GM12872 (cell line): Measurements from ENCODE around the gene VNN1.

Experiments used
- TF ChIP-seq, protein P1 (sequence below): IDR thresholded peaks from 3 replicates; pipeline ENCODE4 v1.5.1; 2011; ENCODE audit warnings: low read depth, mild to moderate bottlenecking, low read length, moderate library complexity; ENCODE audit not compliant: insufficient read depth

The VNN1 gene, protein sequence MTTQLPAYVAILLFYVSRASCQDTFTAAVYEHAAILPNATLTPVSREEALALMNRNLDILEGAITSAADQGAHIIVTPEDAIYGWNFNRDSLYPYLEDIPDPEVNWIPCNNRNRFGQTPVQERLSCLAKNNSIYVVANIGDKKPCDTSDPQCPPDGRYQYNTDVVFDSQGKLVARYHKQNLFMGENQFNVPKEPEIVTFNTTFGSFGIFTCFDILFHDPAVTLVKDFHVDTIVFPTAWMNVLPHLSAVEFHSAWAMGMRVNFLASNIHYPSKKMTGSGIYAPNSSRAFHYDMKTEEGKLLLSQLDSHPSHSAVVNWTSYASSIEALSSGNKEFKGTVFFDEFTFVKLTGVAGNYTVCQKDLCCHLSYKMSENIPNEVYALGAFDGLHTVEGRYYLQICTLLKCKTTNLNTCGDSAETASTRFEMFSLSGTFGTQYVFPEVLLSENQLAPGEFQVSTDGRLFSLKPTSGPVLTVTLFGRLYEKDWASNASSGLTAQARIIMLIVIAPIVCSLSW

DNA sequence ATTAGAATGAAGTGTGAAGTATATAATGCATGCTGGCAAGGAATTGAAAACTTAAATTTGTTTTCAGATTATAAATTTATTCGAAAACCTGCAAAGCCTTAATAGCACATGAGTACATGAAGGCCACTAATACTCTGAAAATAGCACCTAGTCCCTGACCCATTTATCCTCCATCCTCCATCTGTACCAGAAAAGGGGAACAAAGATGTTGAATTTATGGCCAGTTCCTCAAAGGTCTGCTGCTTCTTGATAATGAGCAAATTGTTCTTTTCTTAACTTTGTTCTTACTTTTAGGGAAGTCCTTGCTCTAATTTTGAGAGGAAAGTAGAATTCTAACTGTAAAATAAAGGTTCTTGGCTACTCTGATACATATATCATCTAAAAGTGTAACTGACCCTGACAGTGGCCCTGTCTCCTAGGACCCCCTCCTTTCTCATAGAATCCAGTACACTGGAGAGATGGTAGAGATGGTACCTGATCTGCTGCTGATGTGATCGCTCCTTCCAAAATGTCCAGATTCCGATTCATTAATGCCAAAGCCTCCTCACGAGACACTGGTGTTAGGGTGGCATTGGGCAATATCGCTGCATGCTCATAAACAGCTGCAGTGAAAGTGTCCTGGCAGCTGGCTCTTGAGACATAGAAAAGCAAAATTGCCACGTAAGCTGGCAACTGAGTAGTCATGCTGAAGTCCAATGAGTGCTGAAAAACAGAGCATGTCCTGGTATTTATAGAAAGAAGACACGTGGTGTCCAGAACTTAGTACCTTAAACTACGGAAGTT is at the start of gene VNN1:
TSS of gene VNN1 (minus strand) at position 704 of the 783 bp plus-strand sequence. CDS start at position 684, 20 bp downstream.
- TF ChIP-seq, protein P1, sequence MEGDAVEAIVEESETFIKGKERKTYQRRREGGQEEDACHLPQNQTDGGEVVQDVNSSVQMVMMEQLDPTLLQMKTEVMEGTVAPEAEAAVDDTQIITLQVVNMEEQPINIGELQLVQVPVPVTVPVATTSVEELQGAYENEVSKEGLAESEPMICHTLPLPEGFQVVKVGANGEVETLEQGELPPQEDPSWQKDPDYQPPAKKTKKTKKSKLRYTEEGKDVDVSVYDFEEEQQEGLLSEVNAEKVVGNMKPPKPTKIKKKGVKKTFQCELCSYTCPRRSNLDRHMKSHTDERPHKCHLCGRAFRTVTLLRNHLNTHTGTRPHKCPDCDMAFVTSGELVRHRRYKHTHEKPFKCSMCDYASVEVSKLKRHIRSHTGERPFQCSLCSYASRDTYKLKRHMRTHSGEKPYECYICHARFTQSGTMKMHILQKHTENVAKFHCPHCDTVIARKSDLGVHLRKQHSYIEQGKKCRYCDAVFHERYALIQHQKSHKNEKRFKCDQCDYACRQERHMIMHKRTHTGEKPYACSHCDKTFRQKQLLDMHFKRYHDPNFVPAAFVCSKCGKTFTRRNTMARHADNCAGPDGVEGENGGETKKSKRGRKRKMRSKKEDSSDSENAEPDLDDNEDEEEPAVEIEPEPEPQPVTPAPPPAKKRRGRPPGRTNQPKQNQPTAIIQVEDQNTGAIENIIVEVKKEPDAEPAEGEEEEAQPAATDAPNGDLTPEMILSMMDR, result no peak

DNA sequence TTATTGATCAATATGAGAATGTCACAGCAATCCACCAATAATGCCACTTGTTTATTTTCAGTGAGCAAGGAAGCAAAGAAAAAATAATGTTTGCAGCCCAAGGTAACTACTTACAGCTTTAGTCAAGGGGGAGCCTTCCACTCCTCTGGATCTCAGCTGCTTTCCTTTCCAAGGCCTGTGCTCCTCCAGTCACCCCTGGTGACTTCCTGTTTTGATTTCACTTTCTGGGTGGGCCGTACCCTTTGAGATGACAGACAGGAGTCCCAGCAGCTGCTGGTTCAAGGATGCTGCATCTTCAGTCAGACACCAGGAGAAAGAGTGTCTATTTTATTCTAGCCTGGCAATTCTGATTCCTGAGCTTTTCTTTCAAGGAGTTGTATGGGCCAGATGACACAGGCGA is 49.4 kb upstream of the VNN1 start:
- TF ChIP-seq, protein P1, result no peak

DNA sequence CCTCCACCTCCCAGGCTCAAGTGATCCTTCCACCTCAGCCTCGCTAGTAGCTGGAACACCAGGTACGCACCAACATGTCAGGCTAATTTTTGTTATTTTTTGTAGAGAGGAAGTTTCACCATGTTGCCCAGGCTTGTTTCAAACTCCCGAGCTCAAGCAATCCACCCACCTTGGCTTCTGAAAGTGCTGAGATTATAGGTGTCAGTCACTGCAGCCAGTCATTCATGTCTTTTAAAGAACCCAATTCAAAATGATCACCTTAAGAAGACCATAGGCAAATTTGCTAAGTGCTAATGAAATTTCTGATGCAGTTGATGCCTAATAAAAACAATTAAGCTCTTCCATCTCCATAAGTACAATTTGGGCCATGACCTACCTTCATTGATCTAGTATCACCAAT is 46.4 kb upstream of the VNN1 start:
- TF ChIP-seq, protein P1, result no peak

DNA sequence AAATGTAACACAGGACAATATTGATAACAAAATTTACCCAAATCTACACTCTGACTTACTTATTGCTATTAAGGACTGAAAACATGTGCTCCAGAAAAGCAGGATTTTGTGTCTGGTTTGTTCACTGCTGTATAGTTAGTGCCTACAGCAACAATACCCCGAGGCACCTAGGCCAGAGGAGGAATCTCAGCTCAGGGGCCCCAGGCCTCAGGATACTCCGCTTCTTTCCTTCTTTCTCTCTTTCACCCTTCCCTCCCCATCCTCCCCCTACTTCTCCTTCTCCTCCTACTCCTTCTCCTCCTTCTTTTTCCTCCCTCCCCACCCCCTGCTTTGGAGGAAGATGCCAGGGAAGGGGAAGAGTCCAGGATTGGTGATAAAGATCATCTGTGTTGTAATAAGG is 44.8 kb upstream of the VNN1 start:
- TF ChIP-seq, protein P1, result no peak

DNA sequence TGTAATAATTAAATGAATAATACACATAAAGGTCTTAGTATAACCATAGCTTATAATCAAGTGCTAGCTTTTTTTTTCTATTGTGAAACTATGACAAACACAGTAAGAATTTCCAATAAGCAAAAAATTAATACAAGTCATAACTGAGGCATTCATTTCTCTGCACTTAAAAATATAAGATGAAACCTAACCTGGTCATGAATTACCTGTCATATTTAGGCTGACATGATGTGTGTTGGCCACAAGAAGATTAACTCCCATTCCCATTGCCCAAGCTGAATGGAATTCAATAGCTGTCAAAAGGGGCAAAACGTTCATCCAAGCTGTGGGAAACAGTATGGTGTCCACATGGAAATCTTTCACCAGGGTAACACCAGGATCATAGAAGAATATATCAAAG is 38.4 kb upstream of the VNN1 start:
- TF ChIP-seq, protein P1, result no peak

DNA sequence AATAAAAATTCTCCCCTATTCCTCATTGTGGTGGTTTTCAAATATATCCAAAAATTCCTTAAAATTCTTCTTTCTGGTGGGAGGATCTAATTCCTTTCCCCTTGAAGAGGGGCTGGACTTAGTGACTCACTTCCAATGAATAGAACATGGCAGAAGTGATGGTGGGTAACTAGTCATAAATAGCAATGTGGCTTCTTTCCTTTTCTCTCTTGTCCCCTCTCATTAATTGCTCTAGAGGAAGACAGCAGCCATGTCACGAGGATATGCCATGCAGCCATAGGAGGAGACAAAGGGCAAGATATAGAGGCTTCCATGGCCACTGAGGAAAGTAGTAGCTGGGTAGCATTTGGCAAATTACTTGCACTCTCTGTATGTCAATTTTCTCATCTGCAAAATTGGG is 38.0 kb upstream of the VNN1 start:
- TF ChIP-seq, protein P1, result no peak

DNA sequence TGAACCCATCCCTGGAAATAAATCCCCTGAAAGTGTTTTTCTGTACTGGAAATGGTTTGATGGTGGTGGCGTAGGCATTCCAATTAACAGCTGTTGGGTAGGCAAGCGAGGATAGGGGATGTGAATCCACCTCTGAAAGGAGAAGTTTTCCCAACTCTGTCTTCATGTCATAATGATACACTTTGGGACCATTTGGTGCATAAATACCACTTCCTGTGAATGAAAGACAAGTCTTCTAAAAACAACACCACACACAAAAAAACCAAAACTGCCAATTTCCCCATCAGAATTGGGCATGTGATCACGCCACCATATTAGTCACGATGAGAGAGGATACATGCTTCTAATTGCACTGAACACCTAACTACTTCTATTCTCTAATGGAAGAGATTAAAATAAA is 37.5 kb upstream of the VNN1 start:
- TF ChIP-seq, protein P1, result no peak
